OCI-LY1 (cell line): ENCODE measurements around the gene PRKCH.

ENCODE experiments used
- EZH2 ChIP-seq: fragments of 200-600 bp; sonication (generic), shearing (Covaris generic); IDR thresholded peaks from 2 replicates; pipeline ENCODE4 v1.8.0; 2017; ENCODE audit warnings: borderline replicate concordance, mixed run types, mild to moderate bottlenecking, antibody characterized with exemption, low read length, moderate library complexity, mixed read lengths
- TF ChIP-seq, protein P1 (sequence below): fragments of 200-600 bp; sonication (generic), shearing (Covaris generic); IDR thresholded peaks from 2 replicates; pipeline ENCODE4 v1.5.1; 2017; ENCODE audit warnings: mild to moderate bottlenecking, antibody characterized with exemption, low read length, moderate library complexity, mixed read lengths

DNA sequence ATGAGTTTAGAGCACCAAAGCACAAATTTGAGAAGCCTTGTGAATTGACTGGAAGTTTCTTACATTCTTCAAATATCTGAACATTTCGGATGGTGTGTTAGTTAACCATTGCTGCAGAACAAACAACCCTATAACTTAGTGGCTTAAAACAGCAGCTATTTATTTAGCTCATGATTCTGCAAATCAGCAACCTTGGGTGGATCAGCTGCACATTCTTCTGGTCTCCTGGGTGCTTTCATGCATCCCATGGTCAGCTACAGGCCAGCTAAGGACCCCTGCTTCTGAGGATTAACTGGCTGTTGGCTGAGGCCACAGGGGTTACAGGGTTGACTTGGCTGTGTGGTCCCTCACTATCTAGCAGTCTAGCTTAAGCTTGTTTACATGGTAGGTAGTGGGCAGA, 260.0 kb downstream of the PRKCH start:
- no peak for TF ChIP-seq EZH2
- TF ChIP-seq, protein P1, sequence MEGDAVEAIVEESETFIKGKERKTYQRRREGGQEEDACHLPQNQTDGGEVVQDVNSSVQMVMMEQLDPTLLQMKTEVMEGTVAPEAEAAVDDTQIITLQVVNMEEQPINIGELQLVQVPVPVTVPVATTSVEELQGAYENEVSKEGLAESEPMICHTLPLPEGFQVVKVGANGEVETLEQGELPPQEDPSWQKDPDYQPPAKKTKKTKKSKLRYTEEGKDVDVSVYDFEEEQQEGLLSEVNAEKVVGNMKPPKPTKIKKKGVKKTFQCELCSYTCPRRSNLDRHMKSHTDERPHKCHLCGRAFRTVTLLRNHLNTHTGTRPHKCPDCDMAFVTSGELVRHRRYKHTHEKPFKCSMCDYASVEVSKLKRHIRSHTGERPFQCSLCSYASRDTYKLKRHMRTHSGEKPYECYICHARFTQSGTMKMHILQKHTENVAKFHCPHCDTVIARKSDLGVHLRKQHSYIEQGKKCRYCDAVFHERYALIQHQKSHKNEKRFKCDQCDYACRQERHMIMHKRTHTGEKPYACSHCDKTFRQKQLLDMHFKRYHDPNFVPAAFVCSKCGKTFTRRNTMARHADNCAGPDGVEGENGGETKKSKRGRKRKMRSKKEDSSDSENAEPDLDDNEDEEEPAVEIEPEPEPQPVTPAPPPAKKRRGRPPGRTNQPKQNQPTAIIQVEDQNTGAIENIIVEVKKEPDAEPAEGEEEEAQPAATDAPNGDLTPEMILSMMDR, result no peak
